ENCODE data around the gene KLHDC8B.
"Not testable (repeated sequence)": the region's sequence is repeated elsewhere in the genome, so short reads cannot be mapped to it uniquely, and the experiment has no call there.

The KLHDC8B gene

GRCh38 chr3:49198611-49199230 is 27.3 kb downstream of the KLHDC8B start:
- TF ChIP-seq CTCF (IDR thresholded peaks at IDR 0.05; ENCODE audit: borderline replicate concordance, control extremely low read depth, extremely low read depth, insufficient read depth, missing control alignments) = no peak
- DNase-seq (ENCODE audit: low spot score) = no peak
- in situ Hi-C loops (cut with MboI; ENCODE audit: low sequenced_read_pairs, unreplicated experiment) = no loop called here

GRCh38 chr3:49199239-49199899 is 28.0 kb downstream of the KLHDC8B start:
- in situ Hi-C loops (cut with MboI; ENCODE audit: low sequenced_read_pairs, unreplicated experiment) = no loop called here
- peak; percentile 23 for DNase-seq (ENCODE audit: low spot score)
- TF ChIP-seq CTCF (IDR thresholded peaks at IDR 0.05; ENCODE audit: borderline replicate concordance, control extremely low read depth, extremely low read depth, insufficient read depth, missing control alignments) = no peak

- in situ Hi-C loops (cut with MboI; ENCODE audit: low sequenced_read_pairs, unreplicated experiment) = no loop called here
- no peak for TF ChIP-seq CTCF (IDR thresholded peaks at IDR 0.05; ENCODE audit: borderline replicate concordance, control extremely low read depth, extremely low read depth, insufficient read depth, missing control alignments)
- no peak for DNase-seq (ENCODE audit: low spot score)
Measured at GRCh38 chr3:49199900-49200281, 28.5 kb downstream of the KLHDC8B start.

- TF ChIP-seq CTCF (IDR thresholded peaks at IDR 0.05; ENCODE audit: borderline replicate concordance, control extremely low read depth, extremely low read depth, insufficient read depth, missing control alignments) = no peak
- in situ Hi-C loops (cut with MboI; ENCODE audit: low sequenced_read_pairs, unreplicated experiment) = no loop called here
- DNase-seq (ENCODE audit: low spot score) = no peak
Measured at GRCh38 chr3:49213541-49213943, 42.1 kb downstream of the KLHDC8B start.

- no peak for DNase-seq (ENCODE audit: low spot score)
- in situ Hi-C loops (cut with MboI; ENCODE audit: low sequenced_read_pairs, unreplicated experiment) = no loop called here
- no peak for TF ChIP-seq CTCF (IDR thresholded peaks at IDR 0.05; ENCODE audit: borderline replicate concordance, control extremely low read depth, extremely low read depth, insufficient read depth, missing control alignments)
Measured at GRCh38 chr3:49213998-49214397, 42.6 kb downstream of the KLHDC8B start.

- in situ Hi-C loops (cut with MboI; ENCODE audit: low sequenced_read_pairs, unreplicated experiment); DNase-seq (ENCODE audit: low spot score): not testable (repeated sequence)
Measured at GRCh38 chr3:49216687-49217086, 45.3 kb downstream of the KLHDC8B start.

- DNase-seq (ENCODE audit: low spot score); in situ Hi-C loops (cut with MboI; ENCODE audit: low sequenced_read_pairs, unreplicated experiment): not testable (repeated sequence)
Measured at GRCh38 chr3:49217108-49217507, 45.7 kb downstream of the KLHDC8B start.

All from GM13976 (cell line).